Measurements from ENCODE around the gene ECT2L.

The ECT2L gene

DNA sequence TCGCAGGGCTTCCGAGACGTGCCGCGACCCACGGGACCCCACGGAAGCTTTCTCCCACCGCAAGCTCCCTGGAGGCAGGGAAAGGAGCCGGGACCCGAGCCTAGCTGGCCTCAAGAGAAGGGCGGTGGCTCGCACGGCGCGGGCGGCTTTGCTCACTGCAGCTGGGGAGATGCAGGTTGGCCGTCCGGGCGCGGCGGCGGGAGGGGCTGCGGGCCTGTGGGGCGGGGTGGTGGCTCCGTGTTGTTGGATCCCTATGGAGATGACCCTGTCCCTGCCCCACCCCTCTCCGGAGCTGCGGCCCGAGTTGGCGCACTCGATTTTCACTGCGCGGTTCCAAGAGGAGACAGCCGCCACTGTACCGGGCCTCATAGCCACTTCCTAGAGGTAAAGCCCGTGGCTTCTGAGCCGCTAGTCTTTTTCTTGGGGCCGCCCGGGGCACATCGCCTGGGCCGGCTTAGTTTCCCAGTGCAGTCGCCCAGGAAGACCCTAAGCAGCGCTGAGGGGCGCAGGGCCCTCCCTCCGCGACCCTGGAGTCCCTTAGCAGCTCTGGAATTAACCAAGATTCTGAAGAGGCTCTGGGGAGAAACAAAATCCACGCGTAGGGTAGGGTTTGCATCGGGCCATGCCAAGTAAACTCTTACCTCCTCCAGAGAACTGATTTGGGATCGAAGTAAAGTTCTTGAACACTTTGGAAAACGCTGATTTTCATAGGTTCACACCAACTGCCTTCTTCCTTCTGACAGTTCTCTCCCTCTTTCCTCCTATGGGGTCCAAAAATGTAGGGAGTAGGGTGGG is at the start of gene ECT2L:
ECT2L (plus strand) TSS at position 279 of the 795 bp plus-strand sequence. CDS start 17,188 bp downstream, outside the sequence.
- no peak for DNase-seq (ENCODE audit: low read depth in 2 of 2)

- no peak for DNase-seq (ENCODE audit: low read depth in 2 of 2)
Observed at GRCh38 chr6:138752017-138752416, 43.9 kb upstream of the ECT2L start.

- DNase-seq (ENCODE audit: low read depth in 2 of 2), result no peak
Observed at GRCh38 chr6:138757136-138757535, 38.8 kb upstream of the ECT2L start.

DNA sequence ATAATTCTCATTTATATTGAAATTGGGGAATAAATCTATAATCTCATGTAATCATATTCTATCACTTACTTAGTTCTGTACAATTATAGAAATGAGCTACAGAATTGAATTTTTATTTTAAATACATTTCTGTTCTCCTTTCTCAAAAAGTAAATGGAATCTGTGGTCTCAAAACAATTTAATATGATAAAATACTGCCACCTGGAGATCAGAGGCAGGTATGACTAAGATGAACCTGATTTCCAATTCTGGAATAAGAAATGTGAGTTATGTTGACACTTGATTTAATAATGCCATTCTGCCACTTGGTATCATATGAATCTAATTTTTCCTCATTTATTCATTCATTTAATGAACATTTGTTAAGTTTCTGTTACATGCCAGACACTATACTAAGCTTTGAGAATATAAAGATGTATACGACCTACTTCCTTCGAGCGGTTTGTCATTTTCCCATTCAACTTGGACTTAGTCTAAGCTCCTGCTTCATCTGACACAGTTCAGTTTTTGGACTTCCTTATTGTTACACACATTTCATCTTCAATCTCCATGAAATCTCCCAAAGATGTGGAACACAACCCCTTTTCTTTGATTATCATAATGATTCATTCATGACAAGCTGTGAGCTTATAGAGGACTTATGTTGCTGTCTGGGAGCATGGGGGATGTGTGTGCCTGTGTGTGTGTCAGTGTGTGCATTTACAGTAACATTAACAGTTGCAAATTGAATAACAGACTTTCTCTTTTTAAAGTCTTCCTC is 29.8 kb upstream of the ECT2L start:
- DNase-seq (ENCODE audit: low read depth in 2 of 2), result no peak

DNA sequence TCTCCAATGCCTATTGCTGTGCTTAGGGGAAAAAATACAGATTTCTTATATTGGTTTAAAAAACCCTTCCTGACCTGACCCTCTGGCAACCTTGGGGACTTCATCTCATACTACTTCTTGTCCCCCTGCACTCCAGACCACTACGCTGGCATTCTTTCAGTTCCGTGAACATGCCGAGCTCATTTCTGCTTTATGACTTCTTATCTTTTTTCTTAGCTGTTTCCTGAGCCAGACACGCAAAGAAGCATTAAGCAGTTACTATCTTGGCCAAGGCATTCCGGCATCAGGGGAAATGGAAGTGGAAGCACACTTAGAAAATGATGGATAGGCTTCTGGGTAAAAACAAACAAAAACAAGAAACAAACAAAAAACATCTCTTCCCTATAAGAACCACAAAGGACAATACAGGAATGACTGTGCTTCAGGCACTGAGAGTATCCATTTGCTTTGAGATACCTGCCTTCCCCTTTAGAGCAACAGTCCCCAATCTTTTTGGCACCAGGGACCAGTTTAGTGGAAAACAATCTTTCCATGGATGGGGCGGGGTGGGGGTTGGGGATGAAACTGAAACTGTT is 26.7 kb upstream of the ECT2L start:
- DNase-seq (ENCODE audit: low read depth in 2 of 2), result no peak

GRCh38 chr6:138772596-138773176 is 23.2 kb upstream of the ECT2L start:
- no peak for DNase-seq (ENCODE audit: low read depth in 2 of 2)

GRCh38 chr6:138773177-138774091 is 22.5 kb upstream of the ECT2L start, which contains the start of gene CCDC28A:
CCDC28A (plus strand) TSS chr6:138773769; CDS start chr6:138776121, 2,352 bp downstream.
- DNase-seq (ENCODE audit: low read depth in 2 of 2), result peak; percentile 77 to 80

DNA sequence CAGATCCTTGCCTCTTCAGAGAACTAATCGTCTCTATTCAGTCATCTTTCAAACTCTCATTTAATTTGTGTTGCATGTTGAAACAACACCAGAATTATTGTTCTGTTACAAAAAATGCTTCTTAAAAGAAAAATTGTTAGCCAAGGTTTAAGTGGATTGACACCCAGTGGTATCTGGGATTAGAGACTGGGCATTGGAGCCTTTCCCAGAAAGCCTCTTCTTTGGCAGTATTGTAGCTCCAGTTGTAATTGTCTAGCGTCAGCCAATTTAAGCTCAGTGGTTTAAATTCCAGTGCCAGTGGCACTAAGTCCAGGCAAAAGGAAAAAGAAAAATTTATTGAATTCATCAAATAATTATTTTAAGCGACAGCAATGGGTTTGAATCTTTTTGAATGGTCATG is 21.5 kb upstream of the ECT2L start:
- DNase-seq (ENCODE audit: low read depth in 2 of 2), result no peak

- no peak for DNase-seq (ENCODE audit: low read depth in 2 of 2)
Observed at GRCh38 chr6:138776659-138777058, 19.2 kb upstream of the ECT2L start.

GRCh38 chr6:138778331-138778730 is 17.6 kb upstream of the ECT2L start:
- DNase-seq (ENCODE audit: low read depth in 2 of 2), result no peak

DNA sequence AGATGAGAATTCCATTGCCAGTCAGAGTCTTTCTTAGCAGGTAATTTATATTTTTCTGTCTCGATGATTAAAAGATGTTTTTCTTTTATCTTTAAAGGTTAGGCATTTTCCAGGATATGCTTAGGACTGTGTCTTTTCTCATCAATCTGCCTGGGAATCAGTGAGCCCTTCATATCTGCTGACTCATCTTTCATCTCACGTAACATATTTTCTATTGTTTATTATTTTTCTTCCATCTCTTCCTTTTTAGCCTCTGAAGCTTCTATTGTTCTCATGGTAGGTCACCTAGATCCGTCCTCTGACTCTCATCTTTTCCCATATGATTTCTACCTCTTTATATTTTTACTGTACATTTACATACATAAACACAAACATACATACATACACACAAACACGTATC is 13.6 kb upstream of the ECT2L start:
- no peak for DNase-seq (ENCODE audit: low read depth in 2 of 2)

DNA sequence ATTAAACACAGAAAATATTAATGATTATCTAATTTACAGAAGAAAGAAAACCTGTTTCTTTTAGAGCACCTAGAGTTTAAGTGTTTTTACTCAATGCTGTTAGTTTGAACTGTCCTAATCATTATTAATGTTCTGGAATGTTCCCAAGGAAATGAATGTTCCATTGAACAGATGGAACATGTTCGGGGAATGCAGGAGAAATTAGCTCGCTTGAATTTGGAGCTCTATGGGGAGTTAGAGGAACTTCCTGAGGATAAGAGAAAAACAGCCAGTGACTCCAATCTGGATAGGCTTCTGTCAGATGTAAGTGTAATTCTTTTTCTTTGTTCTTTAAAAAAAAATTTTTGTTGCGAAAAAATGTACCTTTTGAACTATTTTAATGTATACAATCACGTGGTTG is 10.8 kb upstream of the ECT2L start:
- DNase-seq (ENCODE audit: low read depth in 2 of 2), result no peak

DNA sequence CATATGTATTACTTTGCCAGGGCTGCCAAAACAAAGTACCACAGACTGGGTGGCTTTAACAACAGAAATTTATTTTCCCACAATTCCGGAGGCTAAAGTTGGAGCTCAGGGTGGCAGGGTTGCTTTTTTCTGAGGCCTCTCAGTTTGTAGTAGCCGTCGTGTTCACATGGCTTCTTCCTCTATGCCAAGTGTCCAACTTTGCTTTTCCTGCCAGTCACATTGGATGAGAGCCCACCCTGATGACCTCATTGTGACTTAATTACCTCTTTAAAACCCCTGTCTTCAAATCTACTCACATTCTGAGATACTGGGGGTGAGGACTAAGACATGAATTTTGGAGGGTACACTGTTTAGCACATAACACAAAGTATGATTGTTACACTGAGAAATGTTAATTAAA is 9.9 kb upstream of the ECT2L start:
- DNase-seq (ENCODE audit: low read depth in 2 of 2), result no peak

DNA sequence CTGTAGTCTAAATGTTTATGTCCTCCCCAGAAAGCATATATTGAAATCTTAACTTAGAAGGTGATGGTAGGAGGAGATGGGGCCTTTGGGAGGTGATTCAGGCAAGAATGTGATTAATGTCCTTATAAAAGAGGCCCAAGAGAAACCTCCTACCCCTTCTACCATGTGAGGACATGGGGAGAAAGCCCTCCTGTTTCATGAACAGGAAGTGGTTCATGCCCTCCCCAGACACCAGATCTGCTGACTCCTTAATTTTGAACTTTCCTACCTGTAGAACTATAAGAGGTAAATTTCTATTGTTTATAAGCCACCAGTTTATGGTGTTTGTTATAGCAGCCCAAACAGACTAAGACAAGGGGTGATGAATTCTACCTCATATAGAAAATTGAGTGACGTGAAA is 8.7 kb upstream of the ECT2L start:
- no peak for DNase-seq (ENCODE audit: low read depth in 2 of 2)

DNA sequence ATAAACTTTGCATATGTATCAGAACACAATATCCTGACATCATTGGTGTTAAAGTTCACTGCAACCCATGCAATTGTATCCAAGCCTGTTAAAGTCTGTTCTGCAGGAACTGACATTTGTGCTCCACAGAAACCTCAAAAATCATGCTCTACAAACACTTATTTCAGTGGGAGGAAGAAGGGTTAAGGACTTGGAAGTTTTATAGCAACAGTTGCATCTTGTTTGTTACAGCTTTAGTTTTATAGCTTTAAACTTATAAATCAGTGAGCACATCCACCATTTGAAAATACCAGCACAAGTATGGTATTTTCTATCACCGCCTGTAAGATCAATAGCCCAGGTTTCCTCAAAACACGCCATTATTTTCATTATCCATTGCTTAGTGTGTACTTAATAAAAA is 884 bp downstream of the ECT2L start:
- no peak for DNase-seq (ENCODE audit: low read depth in 2 of 2)

GRCh38 chr6:138797806-138798446 is 2.0 kb downstream of the ECT2L start:
- no peak for DNase-seq (ENCODE audit: low read depth in 2 of 2)

DNA sequence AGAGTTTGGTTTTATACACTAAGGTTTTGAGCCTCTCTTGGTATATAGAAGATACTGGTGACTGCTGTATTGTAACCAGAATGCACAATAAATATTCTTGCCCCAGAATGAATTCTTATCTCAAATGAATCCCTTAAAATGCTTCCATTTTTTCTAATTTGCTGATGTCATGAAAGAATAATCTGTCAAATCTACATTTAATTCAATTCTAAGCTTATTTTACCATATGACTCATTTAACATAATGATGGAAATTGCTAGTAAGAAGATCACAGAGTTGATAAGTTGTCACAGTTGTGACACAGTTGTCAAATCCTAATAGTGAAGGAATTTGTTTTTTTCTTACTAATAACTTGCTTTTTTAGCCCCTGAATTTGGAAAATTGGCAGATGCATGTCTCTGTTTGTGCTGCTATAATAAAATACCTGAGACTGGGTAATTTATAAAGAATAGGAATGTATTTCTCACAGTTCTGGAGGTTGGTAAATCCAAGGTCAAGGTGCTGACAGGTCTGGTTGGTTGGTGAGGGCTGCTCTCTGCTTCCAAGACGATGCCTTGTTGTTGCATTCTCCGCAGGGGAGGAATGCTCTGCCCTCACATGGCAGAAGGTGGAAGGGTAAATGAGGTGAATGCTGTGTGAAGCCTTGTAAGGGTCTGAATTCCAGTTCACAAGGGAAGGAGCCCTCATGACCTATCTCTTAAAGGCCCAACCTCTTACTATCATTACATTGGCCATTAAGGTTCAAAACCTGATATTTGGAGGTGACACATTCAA is 4.7 kb downstream of the ECT2L start:
- DNase-seq (ENCODE audit: low read depth in 2 of 2), result no peak

- DNase-seq (ENCODE audit: low read depth in 2 of 2), result no peak
Observed at GRCh38 chr6:138803331-138803730, 7.4 kb downstream of the ECT2L start.

DNA sequence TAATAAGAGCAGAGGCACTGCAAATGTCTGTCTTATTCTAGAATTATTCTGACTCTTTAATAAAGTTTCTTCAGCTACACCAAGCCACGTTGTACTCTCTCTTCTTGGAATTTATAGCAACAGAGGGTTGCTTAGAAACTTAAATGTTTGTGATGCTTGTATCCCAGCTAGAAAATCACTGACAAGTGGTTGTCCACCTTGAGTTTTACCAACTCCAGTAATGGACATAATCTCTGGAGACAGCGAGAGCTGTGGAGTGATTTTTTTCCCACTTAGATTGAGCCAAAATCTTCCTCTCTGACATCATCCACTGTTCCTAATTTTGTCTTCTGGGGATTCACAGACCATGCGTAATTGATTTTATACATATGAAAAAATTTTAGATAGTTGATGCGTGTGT is 8.0 kb downstream of the ECT2L start:
- DNase-seq (ENCODE audit: low read depth in 2 of 2), result no peak

All from stimulated activated CD4-positive, alpha-beta T cell treated with anti-CD3 and anti-CD28 coated beads, Interleukin-1b, Interleukin-23, amount 100 ng/mL, for 1 hour (primary cell).